KMS-11 (cell line): ENCODE results near the gene DDIT3.
A peak's percentile ranks its signal among the peaks of the same experiment; 100 is the strongest.

Source experiments
- H2AFZ ChIP-seq: fragments of 200-600 bp; sonication (generic); 2 replicates; pipeline ENCODE4 v1.6.1; 2016; ENCODE audit warnings: antibody characterized with exemption, mixed run types, low read depth
- H3K27ac ChIP-seq: fragments of 200-600 bp; sonication (generic); 2 replicates; pipeline ENCODE4 v1.6.1; 2016; ENCODE audit warnings: mild to moderate bottlenecking, mixed run types
- H3K27me3 ChIP-seq: fragments of 200-600 bp; sonication (generic); 2 replicates; pipeline ENCODE4 v1.6.1; 2017; ENCODE audit warnings: mild to moderate bottlenecking, low read depth, mixed run types, moderate library complexity; ENCODE audit not compliant: insufficient read depth
- H3K36me3 ChIP-seq: fragments of 200-600 bp; sonication (generic); 2 replicates; pipeline ENCODE4 v1.6.1; 2017; ENCODE audit warnings: mild to moderate bottlenecking, mixed run types; ENCODE audit not compliant: insufficient read depth
- H3K4me1 ChIP-seq: fragments of 200-600 bp; sonication (generic); 2 replicates; pipeline ENCODE4 v1.6.1; 2016; ENCODE audit warnings: mild to moderate bottlenecking, low read depth, mixed run types; ENCODE audit not compliant: poor library complexity, severe bottlenecking
- H3K4me2 ChIP-seq: fragments of 200-600 bp; sonication (generic); 2 replicates; pipeline ENCODE4 v1.7.0; 2016; ENCODE audit warnings: mild to moderate bottlenecking, mixed run types
- H3K4me3 ChIP-seq: fragments of 200-600 bp; sonication (generic); IDR thresholded peaks from 2 replicates; pipeline ENCODE4 v1.6.1; 2017; ENCODE audit warnings: low read depth, low read length, mixed read lengths; ENCODE audit not compliant: insufficient read depth
- H3K79me2 ChIP-seq: fragments of 200-600 bp; sonication (generic); 2 replicates; pipeline ENCODE4 v1.6.1; 2016; ENCODE audit warnings: low read depth, mixed run types; ENCODE audit not compliant: insufficient read depth
- H3K9ac ChIP-seq: fragments of 200-600 bp; sonication (generic); 2 replicates; pipeline ENCODE4 v1.6.1; 2016; ENCODE audit warnings: mild to moderate bottlenecking, mixed run types
- H4K20me1 ChIP-seq: fragments of 200-600 bp; sonication (generic); 2 replicates; pipeline ENCODE4 v1.6.1; 2016; ENCODE audit warnings: mild to moderate bottlenecking, mixed run types; ENCODE audit not compliant: insufficient read depth
- TF ChIP-seq, protein P1 (sequence below): fragments of 200-600 bp; sonication (generic); conservative IDR thresholded peaks from 2 replicates; pipeline ENCODE4 v1.6.1; 2017; ENCODE audit warnings: low read depth, mild to moderate bottlenecking, antibody characterized with exemption, low read length, moderate library complexity, mixed read lengths

DDIT3 gene

DNA sequence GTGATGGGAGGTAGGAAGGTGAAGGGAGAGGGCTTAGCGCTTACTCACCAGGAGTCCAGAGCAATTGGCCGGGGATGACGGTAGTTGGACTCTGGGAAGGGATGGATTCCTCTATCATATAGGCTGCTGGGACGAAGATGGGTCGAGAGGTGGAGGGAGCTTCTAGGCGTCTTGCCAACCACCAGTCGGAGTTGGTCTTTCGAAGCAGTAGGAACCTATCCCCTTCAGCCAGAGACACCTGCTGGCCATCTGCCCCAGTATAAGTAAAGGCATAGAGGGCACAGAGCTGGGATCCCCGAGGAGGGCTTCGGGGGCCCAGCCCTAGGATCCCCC, 41.3 kb downstream of the DDIT3 start:
- Histone ChIP-seq H3K27ac (no peak overlapping the region), H3K79me2 (no peaks in the 10 kb centered on the region), H2AFZ (no peak overlapping the region), H3K27me3 (peaks cover 31% of the 10 kb centered on the region), H3K4me2 (no peak overlapping the region), H3K4me1 (peaks cover 9% of the 10 kb centered on the region), H4K20me1 (no peaks in the 10 kb centered on the region), H3K4me3 (no peak overlapping the region), H3K36me3 (no peaks in the 10 kb centered on the region), H3K9ac (no peak overlapping the region)
- TF ChIP-seq, protein P1, sequence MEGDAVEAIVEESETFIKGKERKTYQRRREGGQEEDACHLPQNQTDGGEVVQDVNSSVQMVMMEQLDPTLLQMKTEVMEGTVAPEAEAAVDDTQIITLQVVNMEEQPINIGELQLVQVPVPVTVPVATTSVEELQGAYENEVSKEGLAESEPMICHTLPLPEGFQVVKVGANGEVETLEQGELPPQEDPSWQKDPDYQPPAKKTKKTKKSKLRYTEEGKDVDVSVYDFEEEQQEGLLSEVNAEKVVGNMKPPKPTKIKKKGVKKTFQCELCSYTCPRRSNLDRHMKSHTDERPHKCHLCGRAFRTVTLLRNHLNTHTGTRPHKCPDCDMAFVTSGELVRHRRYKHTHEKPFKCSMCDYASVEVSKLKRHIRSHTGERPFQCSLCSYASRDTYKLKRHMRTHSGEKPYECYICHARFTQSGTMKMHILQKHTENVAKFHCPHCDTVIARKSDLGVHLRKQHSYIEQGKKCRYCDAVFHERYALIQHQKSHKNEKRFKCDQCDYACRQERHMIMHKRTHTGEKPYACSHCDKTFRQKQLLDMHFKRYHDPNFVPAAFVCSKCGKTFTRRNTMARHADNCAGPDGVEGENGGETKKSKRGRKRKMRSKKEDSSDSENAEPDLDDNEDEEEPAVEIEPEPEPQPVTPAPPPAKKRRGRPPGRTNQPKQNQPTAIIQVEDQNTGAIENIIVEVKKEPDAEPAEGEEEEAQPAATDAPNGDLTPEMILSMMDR, result no peak

DNA sequence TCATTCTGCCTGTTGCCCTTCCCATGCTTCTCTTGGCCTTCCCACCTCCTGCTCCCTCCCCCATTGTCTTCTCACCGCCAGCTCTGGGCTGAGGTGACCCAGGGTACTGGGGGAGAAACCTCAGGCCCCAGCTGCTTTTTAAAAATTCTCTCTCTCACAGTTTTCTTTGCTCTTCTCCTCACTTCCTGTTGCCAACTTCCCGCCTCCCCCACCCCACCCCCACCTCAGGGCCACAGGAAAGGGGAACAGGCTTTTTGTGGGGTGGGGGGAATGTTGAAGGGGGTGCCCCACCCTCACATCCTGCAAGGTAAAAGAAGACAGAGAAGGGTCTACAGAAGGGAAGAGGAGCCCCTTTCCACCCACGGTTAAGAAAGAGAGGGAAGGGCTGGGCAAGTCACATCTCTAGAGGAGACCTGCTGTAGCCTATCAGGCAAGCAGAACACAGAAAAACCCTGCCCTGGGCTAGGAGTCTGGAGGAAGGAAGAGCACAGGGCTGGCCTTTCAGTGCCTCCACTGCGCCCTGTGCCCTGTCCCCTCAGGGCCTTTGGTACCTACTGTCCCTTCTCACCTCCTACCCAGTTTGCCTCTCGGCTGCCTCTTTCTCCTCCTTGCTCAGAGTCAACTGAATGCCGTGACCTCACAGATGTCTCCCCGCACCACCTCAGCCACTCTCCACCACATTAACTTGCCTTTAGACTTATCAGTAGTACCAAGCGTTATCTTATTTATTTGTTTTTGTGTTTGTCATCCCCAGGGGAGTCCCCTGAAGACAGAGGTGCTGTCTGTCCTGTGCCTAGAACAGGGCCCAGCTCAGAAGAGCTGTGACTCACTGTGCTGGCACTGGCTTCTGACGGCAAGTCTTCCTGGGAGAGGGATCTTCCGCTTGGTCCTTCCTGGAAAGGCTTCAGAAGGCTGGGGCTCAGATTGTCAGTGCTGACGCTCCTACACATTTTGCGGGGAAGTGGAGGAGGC, 42.3 kb downstream of the DDIT3 start:
- no peak overlapping the region for H3K4me3 ChIP-seq
- 0 out of 2 replicates have a peak overlapping the region, but pooled peaks have one; percentile 16 for H2AFZ ChIP-seq
- no peak overlapping the region for H3K9ac ChIP-seq
- TF ChIP-seq, protein P1, result no peak
- peaks cover 42% of the 10 kb centered on the region for H3K27me3 ChIP-seq
- no peaks in the 10 kb centered on the region for H3K36me3 ChIP-seq
- no peak overlapping the region for H3K4me2 ChIP-seq
- no peaks in the 10 kb centered on the region for H3K79me2 ChIP-seq
- no peak overlapping the region for H3K27ac ChIP-seq
- H4K20me1 ChIP-seq, result no peaks in the 10 kb centered on the region
- peaks cover 9% of the 10 kb centered on the region for H3K4me1 ChIP-seq

DNA sequence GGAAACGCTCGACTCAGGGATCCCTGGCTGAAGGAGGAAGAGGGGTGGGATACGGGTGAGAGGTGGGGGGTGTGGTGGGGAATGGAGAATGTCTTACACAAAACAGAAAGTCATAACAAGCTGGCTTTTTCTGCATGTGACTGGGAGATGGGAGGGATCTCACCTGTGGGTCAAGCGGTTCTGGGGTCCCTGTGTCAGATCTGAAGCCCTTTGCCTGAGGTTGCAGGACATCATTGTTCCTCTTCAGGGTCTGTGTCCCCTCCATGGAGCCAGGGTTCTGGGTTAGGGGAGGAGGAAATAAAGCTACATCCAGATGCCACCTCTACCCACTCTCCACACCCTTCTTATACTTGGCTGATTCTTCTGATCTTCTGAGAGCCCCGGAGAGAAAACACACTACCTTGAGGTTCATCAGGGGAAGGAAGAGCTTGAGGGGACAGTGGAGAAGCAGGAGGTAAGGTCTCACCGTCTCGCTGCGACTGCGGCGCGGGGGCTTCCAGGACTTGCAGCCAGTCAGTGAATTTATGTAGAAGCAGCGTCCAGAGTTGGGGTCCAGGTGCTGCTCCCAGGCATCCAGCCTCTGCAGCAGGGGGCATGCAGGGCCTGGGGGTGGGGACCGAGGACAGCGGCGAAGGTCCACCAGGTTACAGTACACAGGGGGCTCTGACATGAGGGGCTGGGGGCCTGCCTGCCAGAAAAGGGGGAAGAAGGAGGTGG, 43.2 kb downstream of the DDIT3 start:
- Histone ChIP-seq H2AFZ (0 out of 2 replicates have a peak overlapping the region, but pooled peaks have one; percentile 16), H3K27ac (no peak overlapping the region), H3K4me1 (peaks cover 9% of the 10 kb centered on the region), H3K27me3 (peaks cover 50% of the 10 kb centered on the region), H3K4me2 (no peak overlapping the region), H3K9ac (no peak overlapping the region), H3K36me3 (no peaks in the 10 kb centered on the region), H3K79me2 (no peaks in the 10 kb centered on the region), H3K4me3 (no peak overlapping the region), H4K20me1 (no peaks in the 10 kb centered on the region)
- TF ChIP-seq, protein P1, result no peak

DNA sequence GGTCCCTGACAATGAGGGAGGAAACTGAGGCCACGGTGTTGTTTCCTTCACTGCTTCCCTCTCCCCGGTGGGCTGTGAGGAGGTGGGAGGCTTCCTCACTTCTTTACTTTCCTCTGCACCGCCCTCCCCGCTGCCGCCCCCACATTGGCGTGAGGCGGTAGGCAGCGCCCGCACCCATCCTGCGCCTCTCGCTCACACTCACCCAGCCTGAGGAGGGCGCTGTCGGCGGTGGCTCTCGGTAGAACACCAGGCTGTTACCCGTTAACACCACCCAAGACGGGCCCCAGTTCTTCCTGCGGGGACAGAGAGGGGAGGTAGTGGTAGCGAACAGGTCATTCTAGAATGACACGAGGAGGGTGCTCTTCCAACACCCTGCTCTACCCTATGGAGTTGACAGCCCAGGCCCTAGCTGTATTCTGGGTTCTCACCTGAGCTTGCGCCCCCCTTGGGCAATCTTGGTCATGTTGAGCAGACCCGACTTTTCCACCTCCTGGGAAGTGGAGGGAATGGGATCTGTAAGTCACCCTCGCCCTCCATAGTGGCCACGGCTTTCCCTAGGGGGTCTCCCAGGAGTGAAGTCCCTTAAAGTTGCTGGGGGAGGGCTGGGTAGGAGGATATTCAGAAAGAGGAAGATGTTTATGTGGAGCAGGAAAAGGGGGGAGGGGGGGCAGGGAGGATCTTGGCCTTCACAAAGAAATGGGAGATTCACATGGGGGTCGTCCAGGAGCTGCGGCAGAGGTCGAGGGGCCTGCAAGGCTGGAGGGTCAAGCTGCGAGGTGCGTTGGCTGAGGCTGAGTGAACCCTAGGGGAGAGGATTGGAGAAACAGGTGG, 43.9 kb downstream of the DDIT3 start:
- Histone ChIP-seq H3K79me2 (no peaks in the 10 kb centered on the region), H3K36me3 (no peaks in the 10 kb centered on the region), H3K4me1 (peaks cover 9% of the 10 kb centered on the region), H4K20me1 (no peaks in the 10 kb centered on the region), H3K9ac (no peak overlapping the region), H3K4me2 (no peak overlapping the region), H2AFZ (no peak overlapping the region), H3K27ac (no peak overlapping the region), H3K27me3 (peaks cover 50% of the 10 kb centered on the region; the same call in 1 of the 2 replicates), H3K4me3 (no peak overlapping the region)
- TF ChIP-seq, protein P1, result 0 out of 2 replicates have a peak, but pooled peaks have one; percentile 10
